ENCODE data around the gene STK16. TPM values are rescaled to one million over a fixed set of nuclear protein-coding genes. Genes with fewer than 3 reads are reported as not detected.
"Not testable (repeated sequence)": the region's sequence is repeated elsewhere in the genome, so short reads cannot be mapped to it uniquely, and the experiment has no call there.

Gene STK16, protein sequence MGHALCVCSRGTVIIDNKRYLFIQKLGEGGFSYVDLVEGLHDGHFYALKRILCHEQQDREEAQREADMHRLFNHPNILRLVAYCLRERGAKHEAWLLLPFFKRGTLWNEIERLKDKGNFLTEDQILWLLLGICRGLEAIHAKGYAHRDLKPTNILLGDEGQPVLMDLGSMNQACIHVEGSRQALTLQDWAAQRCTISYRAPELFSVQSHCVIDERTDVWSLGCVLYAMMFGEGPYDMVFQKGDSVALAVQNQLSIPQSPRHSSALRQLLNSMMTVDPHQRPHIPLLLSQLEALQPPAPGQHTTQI
- total RNA-seq (10 to 100 TPM; 19.3 to 21.1 TPM), polyA plus RNA-seq (10 to 100 TPM; 15.3 to 15.4 TPM)

DNA sequence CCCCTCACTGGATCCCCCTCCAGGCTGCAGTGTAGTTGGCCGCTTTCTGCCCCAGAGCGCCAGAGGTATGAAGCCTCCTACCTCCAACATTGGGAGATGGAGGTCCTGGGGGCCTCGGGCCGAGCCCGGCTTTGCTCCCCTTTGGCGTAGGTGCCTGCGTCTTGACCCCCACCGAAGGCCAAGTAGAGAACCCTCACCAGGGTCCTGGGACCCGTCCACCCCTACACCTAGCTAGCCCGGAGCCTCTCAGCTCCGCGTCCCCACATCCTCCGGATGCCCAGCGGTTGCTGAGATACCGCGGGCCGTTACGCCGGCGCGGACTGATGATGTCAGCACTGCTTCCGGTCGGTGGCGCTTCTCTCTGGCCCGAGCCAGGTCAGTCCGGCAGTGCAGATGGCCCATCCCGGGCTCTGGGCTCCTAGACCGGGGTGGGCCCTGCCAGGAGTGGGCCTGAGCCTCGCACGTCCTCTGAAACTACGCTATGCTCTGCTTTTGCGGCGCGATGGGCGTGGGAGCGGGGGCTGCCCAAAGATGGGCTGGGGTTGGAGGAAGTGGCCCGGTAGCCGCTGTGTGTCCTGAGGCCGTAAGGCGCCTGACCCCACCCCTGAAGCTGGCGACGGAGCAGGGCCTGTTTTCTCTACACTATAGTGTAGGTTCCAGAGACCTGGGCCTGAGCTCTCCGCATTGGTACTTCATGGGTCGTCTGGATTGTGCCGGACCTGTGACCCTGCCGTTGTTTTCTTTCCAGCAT, at the start of gene STK16, which contains the start of gene GLB1L:
Gene STK16, plus strand, starts transcription at position 332 of the 751 bp plus-strand sequence. CDS start 521 bp downstream, outside the sequence.
Gene GLB1L, minus strand, starts transcription at position 297 of the 751 bp plus-strand sequence. CDS start 1,871 bp downstream, outside the sequence.
- no peaks in the 10 kb centered on the region for H3K27me3 ChIP-seq (ENCODE audit: insufficient read depth, low read length)
- peak within 1 kb of the TSS; percentile 94 for H3K27ac ChIP-seq (ENCODE audit: low read depth, low read length)
- Mint-ChIP-seq H3K9me3 (no peaks in the 10 kb centered on the region), H3K27ac (peak within 1 kb of the TSS; percentile 96 to 99 (median 99)), H3K4me1 (peaks cover 39 to 80% (median 56%) of the 10 kb centered on the region in 4 donors), H3K36me3 (peaks cover 24 to 29% of the 10 kb centered on the region in 2 donors), H3K4me3 (peak within 1 kb of the TSS; percentile 85 to 99 (median 94)), H3K27me3 (no peaks in the 10 kb centered on the region)
- no peaks in the 10 kb centered on the region for H3K9me3 ChIP-seq (ENCODE audit: control insufficient read depth in 1 of 2, low read length in 2 of 2)
- intact Hi-C loops (cut with micrococcal nuclease) = loop anchor here (1.0 kb wide), 3 partner anchors 8 to 67 kb away; partner anchors contain the start of genes ANKZF1, ATG9A, RETREG2 and TUBA4A
- H3K36me3 ChIP-seq (ENCODE audit: insufficient read depth, low read length) = peaks cover 5% of the 10 kb centered on the region
- peaks cover 59% of the 10 kb centered on the region for H3K4me1 ChIP-seq (ENCODE audit: insufficient read depth, low read length)
- DNase-seq = peak; percentile 85 to 88 (median 86)
- CTCF ChIA-PET (ENCODE audit: partially characterized antibody) = interaction anchor here (0.6 to 12.8 kb wide), 19 partner anchors 8 to 86 kb away, joined by 3 to 150 read pairs (median 4); partner anchors contain the start of genes ABCB6, ANKZF1, ATG9A and DNAJB2
- peak within 1 kb of the TSS; percentile 45 to 97 for H3K4me3 ChIP-seq (ENCODE audit: low read length in 2 of 2)
- POLR2A ChIA-PET (ENCODE audit: partially characterized antibody) = interaction anchor here (0.6 to 12.0 kb wide), 18 partner anchors 9 to 574 kb away, joined by 3 to 684 read pairs (median 4); partner anchors contain the start of genes ABCB6, ANKZF1, ATG9A and CNPPD1

DNA sequence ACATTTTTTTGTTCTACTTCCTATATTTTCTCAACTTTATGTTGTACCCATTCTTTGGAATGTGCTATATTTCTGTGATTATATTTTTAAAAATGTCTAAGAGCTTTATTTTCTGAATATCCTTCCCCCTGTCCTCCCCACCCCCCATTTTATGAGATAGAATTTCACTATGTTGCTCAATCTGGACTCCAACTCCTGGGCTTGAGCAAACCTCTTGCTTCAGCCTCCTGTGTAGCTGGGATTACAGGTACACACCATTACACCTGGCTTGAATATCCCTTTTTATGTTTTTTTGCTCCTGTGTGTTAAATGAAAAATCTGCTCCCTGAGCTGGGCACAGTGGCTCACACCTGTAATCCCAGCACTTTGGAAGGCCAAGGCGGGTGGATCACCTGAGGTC, 47.9 kb upstream of the STK16 start:
- DNase-seq = no peak
- POLR2A ChIA-PET (ENCODE audit: partially characterized antibody) = interaction anchor here (0.8 to 2.6 kb wide), 2 partner anchors 9 to 17 kb away, joined by 3 to 13 read pairs; partner anchors contain the start of gene ZFAND2B
- Mint-ChIP-seq H3K36me3 (peaks cover 0 to 3% of the 10 kb centered on the region in 2 donors), H3K4me1 (peaks cover 2 to 8% (median 4%) of the 10 kb centered on the region in 4 donors), H3K4me3 (no peak overlapping the region), H3K27me3 (peaks cover 5 to 8% of the 10 kb centered on the region in 2 donors), H3K27ac (no peak overlapping the region), H3K9me3 (no peaks in the 10 kb centered on the region)
- CTCF ChIA-PET (ENCODE audit: partially characterized antibody) = interaction anchor here (1.2 kb wide), 1 partner anchor 9 kb away, joined by 3 read pairs; no protein-coding TSS in a partner anchor
- H3K27ac ChIP-seq (ENCODE audit: low read depth, low read length) = no peak overlapping the region
- intact Hi-C loops (cut with micrococcal nuclease) = no loop called here
- H3K9me3 ChIP-seq (ENCODE audit: control insufficient read depth in 1 of 2, low read length in 2 of 2) = no peaks in the 10 kb centered on the region
- H3K27me3 ChIP-seq (ENCODE audit: insufficient read depth, low read length) = no peaks in the 10 kb centered on the region
- H3K36me3 ChIP-seq (ENCODE audit: insufficient read depth, low read length) = no peaks in the 10 kb centered on the region
- no peaks in the 10 kb centered on the region for H3K4me1 ChIP-seq (ENCODE audit: insufficient read depth, low read length)
- H3K4me3 ChIP-seq (ENCODE audit: low read length in 2 of 2) = no peak overlapping the region

DNA sequence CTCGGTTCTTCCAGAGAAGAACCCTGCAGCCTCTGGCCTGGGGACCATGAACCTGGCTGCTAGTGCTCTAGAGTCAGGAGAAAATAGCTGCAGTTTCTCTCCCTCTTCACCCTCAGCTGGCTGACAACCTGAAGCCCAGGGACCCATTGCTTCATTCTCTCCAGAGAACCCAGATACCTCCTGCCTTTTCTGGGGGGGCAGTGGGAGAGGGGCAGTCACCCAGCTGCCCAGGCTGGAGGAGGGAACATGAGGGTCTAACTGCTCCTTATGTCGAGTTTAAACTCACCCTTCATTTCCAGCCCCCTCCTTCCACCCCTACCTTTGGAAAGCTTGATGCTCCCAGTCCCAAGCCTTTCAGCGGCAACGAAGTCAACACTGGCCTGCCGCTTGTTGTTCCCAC, 46.3 kb upstream of the STK16 start:
- intact Hi-C loops (cut with micrococcal nuclease) = no loop called here
- H3K27ac Mint-ChIP-seq = no peak overlapping the region
- peaks cover 2 to 8% (median 4%) of the 10 kb centered on the region in 4 donors for H3K4me1 Mint-ChIP-seq
- H3K9me3 Mint-ChIP-seq = no peaks in the 10 kb centered on the region
- peaks cover 0 to 3% of the 10 kb centered on the region in 2 donors for H3K36me3 Mint-ChIP-seq
- no peak for DNase-seq
- H3K4me3 Mint-ChIP-seq = no peak overlapping the region
- Histone ChIP-seq H3K4me3 (ENCODE audit: low read length in 2 of 2) (no peak overlapping the region), H3K4me1 (ENCODE audit: insufficient read depth, low read length) (no peaks in the 10 kb centered on the region), H3K27ac (ENCODE audit: low read depth, low read length) (no peak overlapping the region), H3K27me3 (ENCODE audit: insufficient read depth, low read length) (no peaks in the 10 kb centered on the region), H3K9me3 (ENCODE audit: control insufficient read depth in 1 of 2, low read length in 2 of 2) (no peaks in the 10 kb centered on the region), H3K36me3 (ENCODE audit: insufficient read depth, low read length) (no peaks in the 10 kb centered on the region)
- POLR2A ChIA-PET (ENCODE audit: partially characterized antibody) = interaction anchor here (1.3 to 2.5 kb wide), 2 partner anchors 18 to 22 kb away, joined by 4 to 8 read pairs; partner anchors contain the start of gene CNPPD1
- CTCF ChIA-PET (ENCODE audit: partially characterized antibody) = interaction anchor here (2.3 to 3.4 kb wide), 2 partner anchors 19 to 96 kb away, joined by 8 to 15 read pairs; no protein-coding TSS in a partner anchor
- H3K27me3 Mint-ChIP-seq = peaks cover 5 to 8% of the 10 kb centered on the region in 2 donors

DNA sequence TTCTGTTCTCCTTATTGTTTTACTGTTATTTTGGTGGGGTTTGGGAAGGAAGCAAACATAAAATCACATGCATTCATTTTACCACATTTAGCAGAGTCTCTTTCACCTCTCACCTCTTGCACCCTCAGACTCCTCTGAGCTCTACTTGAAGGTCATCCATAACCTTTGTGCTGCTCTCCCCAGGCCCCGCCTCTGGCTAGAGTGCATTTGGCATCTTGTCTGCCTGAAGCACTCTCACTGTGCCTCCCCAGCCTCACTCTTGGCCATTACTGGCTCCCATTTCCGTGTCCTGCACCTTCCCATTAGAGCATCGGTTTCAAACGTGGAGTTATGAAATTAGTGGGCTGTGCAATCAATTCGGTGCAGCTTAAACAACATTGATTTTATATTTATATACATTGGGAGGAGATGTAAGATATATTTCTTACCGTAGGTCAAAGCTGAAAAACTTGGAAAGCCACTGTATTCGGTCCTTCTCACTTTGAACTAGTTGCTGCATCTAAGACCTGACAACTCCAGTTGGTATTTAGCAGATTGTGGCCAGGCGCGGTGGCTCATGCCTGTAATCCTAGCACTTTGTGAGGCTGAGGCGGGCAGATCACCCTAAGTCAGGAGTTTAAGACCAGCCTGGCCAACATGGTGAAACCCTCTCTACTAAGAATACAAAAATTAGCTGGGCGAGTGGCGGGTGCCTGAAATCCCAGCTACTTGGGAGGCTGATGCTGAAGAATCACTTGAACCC, 45.6 kb upstream of the STK16 start:
- no peak for DNase-seq
- Histone ChIP-seq H3K4me3 (ENCODE audit: low read length in 2 of 2) (no peak overlapping the region), H3K27me3 (ENCODE audit: insufficient read depth, low read length) (no peaks in the 10 kb centered on the region), H3K4me1 (ENCODE audit: insufficient read depth, low read length) (no peaks in the 10 kb centered on the region), H3K27ac (ENCODE audit: low read depth, low read length) (no peak overlapping the region), H3K9me3 (ENCODE audit: control insufficient read depth in 1 of 2, low read length in 2 of 2) (no peaks in the 10 kb centered on the region), H3K36me3 (ENCODE audit: insufficient read depth, low read length) (no peaks in the 10 kb centered on the region)
- Mint-ChIP-seq H3K4me1 (peaks cover 2 to 8% (median 4%) of the 10 kb centered on the region in 4 donors), H3K27ac (peak overlapping the region in 1 of 7 donors; percentile 2), H3K4me3 (no peak overlapping the region), H3K9me3 (no peaks in the 10 kb centered on the region), H3K27me3 (peaks cover 5 to 8% of the 10 kb centered on the region in 2 donors), H3K36me3 (peaks cover 0 to 3% of the 10 kb centered on the region in 2 donors)
- intact Hi-C loops (cut with micrococcal nuclease) = no loop called here
- CTCF ChIA-PET (ENCODE audit: partially characterized antibody) = interaction anchor here (1.8 to 3.4 kb wide), 3 partner anchors 20 to 95 kb away, joined by 5 to 15 read pairs (median 8); no protein-coding TSS in a partner anchor
- POLR2A ChIA-PET (ENCODE audit: partially characterized antibody) = interaction anchor here (1.3 to 2.5 kb wide), 2 partner anchors 18 to 23 kb away, joined by 4 to 8 read pairs; partner anchors contain the start of gene CNPPD1

DNA sequence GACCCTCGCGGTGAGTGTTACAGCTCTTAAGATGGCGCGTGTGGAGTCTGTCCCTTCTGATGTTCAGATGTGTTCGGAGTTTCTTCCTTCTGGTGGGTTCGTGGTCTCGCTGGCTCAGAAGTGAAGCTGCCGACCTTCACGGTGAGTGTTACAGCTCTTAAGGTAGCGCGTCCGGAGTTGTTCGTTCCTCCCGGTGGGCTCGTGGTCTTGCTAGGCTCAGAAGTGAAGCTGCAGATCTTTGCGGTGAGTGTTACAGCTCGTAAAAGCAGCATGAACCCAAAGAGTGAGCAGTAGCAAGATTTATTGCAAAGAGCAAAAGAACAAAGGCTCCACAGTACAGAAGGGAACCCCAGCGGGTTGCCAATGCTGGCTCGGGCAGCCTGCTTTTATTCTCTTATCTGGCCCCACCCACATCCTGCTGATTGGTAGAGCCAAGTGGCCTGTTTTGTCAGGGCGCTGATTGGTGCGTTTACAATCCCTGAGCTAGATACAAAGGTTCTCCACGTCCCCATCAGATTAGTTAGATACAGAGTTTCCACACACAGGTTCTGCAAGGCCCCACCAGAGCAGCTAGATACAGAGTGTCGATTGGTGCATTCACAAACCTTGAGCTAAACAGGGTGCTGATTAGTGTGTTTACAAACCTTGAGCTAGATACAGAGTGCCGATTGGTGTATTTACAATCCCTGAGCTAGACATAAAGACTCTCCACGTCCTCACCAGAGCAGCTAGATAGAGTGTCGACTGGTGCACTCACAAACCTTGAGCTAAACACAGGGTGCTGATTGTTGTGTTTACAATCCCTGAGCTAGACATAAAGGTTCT, 44.6 kb upstream of the STK16 start:
- H3K4me1 ChIP-seq (ENCODE audit: insufficient read depth, low read length); H3K27ac ChIP-seq (ENCODE audit: low read depth, low read length); H3K36me3 Mint-ChIP-seq; H3K36me3 ChIP-seq (ENCODE audit: insufficient read depth, low read length); H3K27me3 Mint-ChIP-seq; H3K4me3 ChIP-seq (ENCODE audit: low read length in 2 of 2); H3K27me3 ChIP-seq (ENCODE audit: insufficient read depth, low read length); H3K4me1 Mint-ChIP-seq; H3K9me3 ChIP-seq (ENCODE audit: control insufficient read depth in 1 of 2, low read length in 2 of 2); intact Hi-C loops (cut with micrococcal nuclease); H3K9me3 Mint-ChIP-seq: not testable (repeated sequence)
- peak overlapping the region in 6 of 7 donors; percentile 47 to 94 (median 67) for H3K27ac Mint-ChIP-seq
- ChIA-PET POLR2A (ENCODE audit: partially characterized antibody) (interaction anchor here (1.5 to 2.5 kb wide), 2 partner anchors 19 to 24 kb away, joined by 4 to 8 read pairs; partner anchors contain the start of gene CNPPD1), CTCF (ENCODE audit: partially characterized antibody) (interaction anchor here (1.4 to 3.4 kb wide), 5 partner anchors 10 to 94 kb away, joined by 3 to 15 read pairs (median 7); no protein-coding TSS in a partner anchor)
- DNase-seq = peak in 1 of 5 donors; percentile 15
- peak overlapping the region; percentile 63 to 83 (median 81) for H3K4me3 Mint-ChIP-seq

DNA sequence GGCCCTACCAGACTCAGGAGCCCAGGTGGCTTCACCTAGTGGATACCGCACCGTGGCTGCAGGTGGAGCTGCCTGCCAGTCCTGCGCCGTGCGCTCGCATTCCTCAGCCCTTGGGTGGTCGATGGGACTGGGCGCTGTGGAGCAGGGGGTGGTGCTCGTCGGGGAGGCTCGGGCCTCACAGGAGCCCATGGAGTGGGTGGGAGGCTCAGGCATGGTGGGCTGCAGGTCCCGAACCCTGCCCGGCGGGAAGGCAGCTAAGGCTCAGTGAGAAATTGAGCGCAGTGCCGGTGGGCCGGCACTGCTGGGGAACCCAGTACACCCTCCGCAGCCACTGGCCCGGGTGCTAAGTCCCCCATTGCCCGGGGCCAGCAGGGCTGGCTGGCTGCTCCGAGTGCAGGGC, 43.9 kb upstream of the STK16 start:
- POLR2A ChIA-PET (ENCODE audit: partially characterized antibody) = interaction anchor here (1.5 to 2.5 kb wide), 2 partner anchors 20 to 25 kb away, joined by 4 to 8 read pairs; partner anchors contain the start of gene CNPPD1
- intact Hi-C loops (cut with micrococcal nuclease); H3K27ac Mint-ChIP-seq; H3K9me3 ChIP-seq (ENCODE audit: control insufficient read depth in 1 of 2, low read length in 2 of 2); H3K4me1 ChIP-seq (ENCODE audit: insufficient read depth, low read length); DNase-seq; H3K4me3 Mint-ChIP-seq; H3K36me3 ChIP-seq (ENCODE audit: insufficient read depth, low read length); H3K27ac ChIP-seq (ENCODE audit: low read depth, low read length); H3K27me3 ChIP-seq (ENCODE audit: insufficient read depth, low read length); H3K9me3 Mint-ChIP-seq; H3K36me3 Mint-ChIP-seq; H3K27me3 Mint-ChIP-seq; H3K4me3 ChIP-seq (ENCODE audit: low read length in 2 of 2): not testable (repeated sequence)
- CTCF ChIA-PET (ENCODE audit: partially characterized antibody) = interaction anchor here (1.4 to 3.4 kb wide), 5 partner anchors 10 to 94 kb away, joined by 3 to 15 read pairs (median 7); no protein-coding TSS in a partner anchor
- peaks cover 6 to 13% (median 8%) of the 10 kb centered on the region in 4 donors for H3K4me1 Mint-ChIP-seq

Data from CD4-positive, alpha-beta memory T cell (primary cell).